ENCODE results near the gene IQSEC1.

IQSEC1 gene

DNA sequence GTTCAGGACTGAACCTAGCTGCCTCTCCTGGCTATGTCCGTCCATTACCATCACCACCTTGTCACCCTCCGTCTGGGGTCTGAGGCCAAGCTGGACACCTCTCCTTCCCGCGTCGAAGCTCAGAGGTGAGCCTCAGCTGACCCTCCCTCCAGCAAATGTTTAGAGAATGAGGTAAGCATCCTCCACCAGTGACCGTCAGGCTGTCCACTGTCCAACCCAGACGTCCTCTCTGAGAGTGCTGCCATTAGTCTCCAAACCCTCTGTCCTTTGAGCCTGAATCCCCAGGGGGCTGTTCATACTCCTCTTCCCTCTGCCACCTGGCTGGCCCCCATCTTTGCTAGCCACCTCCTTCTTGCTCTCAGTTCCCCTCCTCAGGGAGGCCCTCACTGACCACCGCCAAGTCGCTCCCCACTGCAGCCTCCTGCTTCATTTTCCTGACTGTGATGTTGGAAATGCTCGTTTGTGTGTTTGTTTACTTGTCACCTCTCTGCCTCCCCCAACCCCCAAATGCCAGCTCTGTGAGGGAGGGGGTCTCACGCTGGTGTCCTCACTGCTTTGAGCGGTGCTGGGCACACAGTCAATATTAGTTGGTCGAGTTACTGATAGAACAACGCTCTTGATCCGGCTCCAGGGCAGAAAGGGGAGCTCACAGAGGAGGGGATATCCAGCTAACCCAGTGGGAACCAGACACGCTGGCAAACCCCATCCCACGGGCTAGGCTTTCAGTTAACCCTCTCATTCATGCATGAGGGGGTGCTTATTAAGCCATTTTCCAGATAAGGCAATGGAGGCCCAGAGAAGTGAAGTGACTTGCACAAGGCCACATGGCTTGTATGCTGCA is 64.9 kb downstream of the IQSEC1 start:
- in situ Hi-C loops (cut with HindIII; ENCODE audit: low sequenced_read_pairs), result no loop called here

DNA sequence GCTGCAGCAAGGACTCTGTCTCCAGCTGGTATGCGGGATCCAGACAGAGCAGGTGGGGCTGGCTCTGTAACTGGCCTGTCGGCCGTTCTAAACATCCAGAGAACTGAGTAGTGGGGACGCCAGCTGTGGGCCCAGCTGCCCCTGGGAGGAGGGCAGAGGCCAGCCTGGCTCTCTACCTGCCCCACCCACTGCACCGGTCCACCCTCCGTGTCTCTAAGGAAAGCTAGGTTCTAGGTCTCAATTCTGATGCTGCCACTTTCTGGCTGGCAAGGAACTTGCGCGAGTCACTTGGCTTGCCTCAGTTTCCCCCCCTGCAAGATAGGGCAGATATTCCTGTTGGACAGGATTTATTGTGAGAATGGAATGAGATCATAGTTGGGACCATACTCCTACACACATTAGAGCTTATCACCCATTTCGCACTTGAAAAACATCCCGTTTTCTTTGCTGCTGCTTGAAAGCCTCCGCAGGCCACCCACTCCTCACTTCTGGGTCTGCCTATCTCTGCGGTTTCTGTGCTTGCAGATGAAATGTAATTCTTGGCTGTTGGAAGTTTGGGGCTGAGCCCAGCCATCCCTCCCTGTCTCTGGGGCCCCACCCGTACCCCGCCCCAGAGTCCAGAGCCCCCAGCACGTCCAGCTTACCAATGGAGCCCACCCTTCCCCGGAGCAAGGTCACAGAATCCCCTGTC is 65.8 kb downstream of the IQSEC1 start:
- in situ Hi-C loops (cut with HindIII; ENCODE audit: low sequenced_read_pairs), result no loop called here

- in situ Hi-C loops (cut with HindIII; ENCODE audit: low sequenced_read_pairs), result no loop called here
These were observed 66.8 kb downstream of the IQSEC1 start for GRCh38 chr3:13006216-13006990.

- in situ Hi-C loops (cut with HindIII; ENCODE audit: low sequenced_read_pairs), result no loop called here
These were observed 67.9 kb downstream of the IQSEC1 start for GRCh38 chr3:13005301-13005700.

DNA sequence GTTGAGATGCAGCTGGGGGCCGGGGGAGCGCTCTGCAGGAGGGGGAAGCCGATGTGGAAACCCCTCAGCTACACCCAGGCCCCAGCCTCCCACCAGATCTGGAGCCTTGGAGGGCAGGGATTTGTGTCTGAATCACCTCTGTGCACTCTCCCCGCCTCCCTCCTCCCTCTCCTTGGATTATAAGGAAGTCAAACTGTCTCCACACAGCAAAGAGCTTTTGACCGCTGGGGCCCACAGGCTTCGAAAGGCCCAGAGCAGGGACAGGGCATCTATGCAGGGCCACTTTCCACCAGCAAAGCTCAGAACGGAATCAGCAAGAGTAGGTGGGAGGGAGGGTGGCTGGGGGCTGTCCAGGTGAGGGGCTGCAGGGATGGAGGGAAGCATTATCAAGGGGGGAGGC is 68.9 kb downstream of the IQSEC1 start:
- in situ Hi-C loops (cut with HindIII; ENCODE audit: low sequenced_read_pairs), result no loop called here

- in situ Hi-C loops (cut with HindIII; ENCODE audit: low sequenced_read_pairs), result no loop called here
These were observed 69.6 kb downstream of the IQSEC1 start for GRCh38 chr3:13003608-13004007.

DNA sequence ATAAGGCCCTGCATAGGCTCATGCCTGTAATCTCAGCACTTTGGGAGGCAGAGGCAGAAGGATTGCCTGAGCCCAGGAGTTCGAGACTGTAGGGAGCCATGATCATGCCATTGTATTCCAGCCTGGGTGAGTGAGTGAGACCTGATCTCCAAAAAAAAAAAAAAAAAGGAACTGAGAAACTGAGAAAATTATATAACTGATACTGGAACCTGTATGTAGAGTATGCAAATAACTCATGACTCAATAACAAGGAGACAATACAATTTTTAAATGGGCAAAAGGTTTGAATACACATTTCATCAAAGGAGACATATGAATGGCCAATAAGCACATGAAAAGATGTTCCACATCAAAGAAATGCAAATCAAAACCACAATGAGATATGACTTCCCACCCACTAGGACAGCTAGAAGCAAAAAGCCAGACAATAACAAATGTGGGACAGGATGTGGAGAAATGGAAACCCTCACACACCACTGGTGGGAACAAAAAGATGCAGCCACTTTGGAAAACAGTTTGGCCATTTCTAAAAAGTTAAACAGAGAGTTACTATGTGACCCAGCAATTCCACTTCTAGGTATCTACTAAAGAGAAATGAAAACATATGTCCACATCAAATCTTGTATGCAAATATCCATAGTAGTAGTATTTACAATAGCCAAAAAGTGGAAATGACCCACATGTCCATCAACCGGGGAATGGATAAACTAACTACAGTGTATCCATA is 70.7 kb downstream of the IQSEC1 start:
- in situ Hi-C loops (cut with HindIII; ENCODE audit: low sequenced_read_pairs), result no loop called here

DNA sequence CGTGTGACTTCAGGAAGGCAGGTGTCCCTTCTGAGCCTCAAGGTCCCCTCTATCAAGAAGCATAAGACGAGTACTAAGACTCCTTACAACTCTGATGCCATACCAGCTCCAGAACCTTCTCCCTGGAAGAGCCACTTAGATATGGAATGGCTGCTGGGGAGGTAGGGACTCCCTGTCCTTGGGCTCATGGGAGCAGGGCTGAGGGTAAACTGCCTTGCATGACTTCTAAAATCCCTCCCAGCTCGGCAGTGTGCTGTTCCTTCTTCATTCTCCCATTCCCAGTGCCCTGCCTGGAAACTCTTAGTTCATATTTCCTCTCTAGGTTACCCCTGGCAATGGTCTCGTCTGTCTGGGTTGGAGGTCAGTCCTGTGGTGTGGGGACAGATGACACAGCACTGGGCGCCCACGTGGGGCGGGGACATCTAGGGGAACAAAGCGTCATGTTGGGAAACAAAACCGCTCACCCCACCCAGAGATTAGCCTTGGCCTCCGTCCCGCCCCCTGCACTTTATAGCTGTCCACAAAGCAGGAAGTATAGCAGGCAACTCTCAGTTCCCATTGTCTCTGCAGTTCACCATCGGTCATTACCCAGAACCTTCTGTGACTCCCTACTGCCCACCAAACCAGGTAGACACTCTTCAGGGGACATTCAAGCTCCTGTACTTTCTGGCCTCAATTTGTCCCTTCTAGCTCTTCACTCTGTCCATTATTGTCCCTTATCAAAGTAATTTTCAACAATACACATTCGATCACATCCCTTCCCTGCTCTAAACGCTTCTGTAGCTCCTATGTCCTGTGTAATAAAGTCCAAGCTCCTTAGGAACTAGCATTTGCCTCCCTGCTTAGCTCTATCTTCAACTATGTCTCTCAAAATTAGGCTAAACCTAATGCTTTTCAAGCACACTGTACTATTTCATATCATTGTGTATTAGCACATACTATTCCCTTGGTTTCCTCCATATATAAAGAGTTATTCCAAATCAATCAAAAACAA is 73.8 kb downstream of the IQSEC1 start:
- in situ Hi-C loops (cut with HindIII; ENCODE audit: low sequenced_read_pairs), result no loop called here

- in situ Hi-C loops (cut with HindIII; ENCODE audit: low sequenced_read_pairs), result no loop called here
These were observed 74.6 kb downstream of the IQSEC1 start for GRCh38 chr3:12998648-12999047.

DNA sequence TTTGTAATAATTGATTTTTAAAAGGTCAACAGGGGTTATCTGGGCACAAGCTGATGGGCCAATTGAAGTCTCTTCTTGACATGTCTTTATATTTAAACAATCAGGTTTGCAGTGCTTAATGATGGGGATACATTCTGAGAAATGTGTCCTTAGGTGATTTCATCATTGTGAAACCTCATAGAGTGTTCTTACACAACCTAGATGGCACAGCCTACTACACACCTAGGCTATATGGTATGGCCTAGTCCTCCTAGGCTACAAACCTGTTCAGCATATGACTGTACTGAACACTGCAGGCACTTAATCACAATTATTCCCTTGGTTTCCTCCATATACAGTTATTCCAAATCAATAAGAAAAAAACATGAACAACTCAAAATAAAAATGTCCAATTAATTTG is 75.8 kb downstream of the IQSEC1 start:
- in situ Hi-C loops (cut with HindIII; ENCODE audit: low sequenced_read_pairs), result no loop called here

GRCh38 chr3:12996181-12996506 is 77.1 kb downstream of the IQSEC1 start:
- in situ Hi-C loops (cut with HindIII; ENCODE audit: low sequenced_read_pairs), result no loop called here

DNA sequence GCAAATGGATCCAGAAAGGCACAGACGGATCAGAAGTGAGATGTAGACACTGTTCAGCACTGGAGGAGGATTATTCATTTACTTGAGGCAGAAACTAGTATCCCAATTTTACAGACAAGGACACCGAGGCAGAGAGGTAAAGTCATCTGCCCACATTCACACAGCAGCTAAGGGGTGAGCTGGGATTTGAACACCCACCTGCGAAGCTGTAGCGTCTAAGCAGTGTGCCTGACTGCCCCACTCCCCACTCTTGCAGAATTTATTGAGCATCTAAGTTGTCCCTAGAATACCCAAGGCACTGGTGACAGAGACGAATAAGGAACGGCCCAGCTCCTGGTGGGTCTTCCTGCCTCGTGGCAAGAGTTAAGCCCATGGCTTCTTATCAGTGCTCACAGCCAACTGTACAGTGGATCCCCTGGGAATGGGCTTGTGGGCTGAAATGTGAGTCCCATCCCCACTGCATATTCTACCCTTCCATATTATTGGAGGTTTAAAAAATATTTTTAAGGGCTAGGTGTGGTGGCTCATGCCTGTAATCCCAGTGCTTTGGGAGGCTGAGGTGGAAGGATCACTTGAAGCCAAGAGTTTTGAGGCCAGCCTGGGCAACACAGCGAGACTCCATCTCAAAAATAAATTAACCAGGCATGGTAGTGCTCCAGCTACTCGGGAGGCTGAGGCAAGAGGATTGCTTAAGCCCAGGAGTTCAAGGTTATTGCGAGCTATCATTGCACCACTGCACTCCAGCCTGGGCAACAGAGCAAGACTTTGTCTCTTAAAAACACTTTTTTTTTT is 77.6 kb downstream of the IQSEC1 start:
- in situ Hi-C loops (cut with HindIII; ENCODE audit: low sequenced_read_pairs), result no loop called here

DNA sequence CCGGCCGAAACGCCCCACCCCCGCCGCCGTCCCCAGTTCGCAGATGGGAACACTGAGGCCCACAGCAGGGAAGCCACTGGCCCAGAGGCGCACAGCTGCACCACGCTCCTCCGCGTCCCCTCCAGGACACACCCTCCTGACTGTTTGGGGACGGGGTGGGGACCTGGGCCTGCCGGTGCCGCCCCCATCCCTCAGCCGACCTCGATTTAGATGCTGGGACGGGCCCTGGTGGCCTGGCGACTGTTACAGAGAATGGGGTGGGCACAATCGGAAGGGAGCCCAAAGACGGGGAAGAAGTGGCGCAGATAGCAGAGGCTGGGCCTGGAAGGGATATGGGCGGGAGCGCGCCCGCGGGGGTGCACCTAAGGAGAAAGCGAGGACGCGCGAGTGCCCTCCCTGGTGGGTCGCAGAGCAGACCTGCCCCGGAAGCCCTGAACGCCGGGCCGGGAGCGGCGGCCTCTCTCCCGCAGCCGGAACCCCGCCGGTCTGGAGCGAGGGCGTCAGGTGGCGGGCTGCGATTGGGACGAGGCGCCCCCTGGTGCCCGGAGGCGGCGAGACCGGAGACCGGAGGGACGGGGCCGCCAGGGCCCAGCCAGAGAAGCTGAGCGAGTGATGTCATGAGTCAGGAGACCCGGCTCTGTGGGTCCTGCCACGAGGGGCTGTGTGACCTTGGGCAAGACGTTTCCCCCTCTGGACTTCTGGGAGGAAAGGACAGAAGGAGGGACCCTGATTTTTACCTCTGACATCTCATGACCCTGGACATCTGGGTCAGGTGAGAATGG is 78.4 kb downstream of the IQSEC1 start:
- in situ Hi-C loops (cut with HindIII; ENCODE audit: low sequenced_read_pairs), result no loop called here

GRCh38 chr3:12994357-12994606 is 78.9 kb downstream of the IQSEC1 start:
- in situ Hi-C loops (cut with HindIII; ENCODE audit: low sequenced_read_pairs), result no loop called here

- in situ Hi-C loops (cut with HindIII; ENCODE audit: low sequenced_read_pairs), result no loop called here
These were observed 79.5 kb downstream of the IQSEC1 start for GRCh38 chr3:12993517-12994356.

GRCh38 chr3:12992629-12993516 is 80.4 kb downstream of the IQSEC1 start:
- in situ Hi-C loops (cut with HindIII; ENCODE audit: low sequenced_read_pairs), result no loop called here

DNA sequence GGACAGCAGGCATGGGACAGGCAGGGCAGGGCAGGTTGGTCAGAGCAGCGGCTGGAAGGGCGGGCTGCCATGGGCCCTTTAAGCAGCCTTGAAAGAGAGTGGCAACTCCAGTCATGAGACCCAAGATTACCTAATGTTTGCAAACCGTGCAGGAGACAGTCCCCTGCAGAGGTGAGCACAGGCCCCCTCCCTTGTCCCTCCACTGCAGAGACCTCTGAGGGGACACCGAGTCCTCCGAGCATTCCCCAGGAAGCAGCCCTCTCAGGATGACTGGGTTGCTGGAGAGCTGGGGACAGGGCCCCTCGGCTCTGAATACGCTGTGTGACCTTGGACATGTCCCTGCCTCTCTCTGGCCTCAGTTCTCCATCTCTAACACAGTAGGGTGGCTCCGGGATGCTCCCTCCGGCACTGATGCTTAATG is 81.4 kb downstream of the IQSEC1 start:
- in situ Hi-C loops (cut with HindIII; ENCODE audit: low sequenced_read_pairs), result no loop called here
